GM06990 (cell line): ENCODE results near the gene TENM3.

Source experiments
- DNase-seq: peaks from one replicate; pipeline ENCODE4 v3.0.0-alpha.2; 2011; ENCODE audit not compliant: insufficient read length; ENCODE audit errors: extremely low read depth
- H3K27me3 ChIP-seq: replicated peaks from 2 replicates; pipeline ENCODE4 v1.6.0; 2011; ENCODE audit warnings: low read length; ENCODE audit not compliant: control insufficient read depth, insufficient read depth
- H3K36me3 ChIP-seq: 2 replicates; pipeline ENCODE4 v1.5.1; 2011; ENCODE audit warnings: low read length; ENCODE audit not compliant: control insufficient read depth, insufficient read depth
- H3K4me3 ChIP-seq: replicated peaks from 2 replicates; pipeline ENCODE4 v1.5.1; 2011; ENCODE audit warnings: low read depth, mild to moderate bottlenecking, control low read depth, low read length
- CTCF ChIP-seq: IDR thresholded peaks from 2 replicates; pipeline ENCODE4 v1.5.1; 2011; ENCODE audit warnings: low read length, control low read depth, mild to moderate bottlenecking, inconsistent platforms; ENCODE audit not compliant: insufficient read depth, poor library complexity, severe bottlenecking

Gene TENM3

GRCh38 chr4:182449186-182449929, 206.2 kb downstream of the TENM3 start:
- DNase-seq, result no peak
- H3K36me3 ChIP-seq, result no peaks in the 10 kb centered on the region
- no peak for TF ChIP-seq CTCF
- no peak overlapping the region for H3K4me3 ChIP-seq
- H3K27me3 ChIP-seq, result no peaks in the 10 kb centered on the region; the same call in 1 of the 2 replicates

- DNase-seq, result no peak
- H3K36me3 ChIP-seq, result no peaks in the 10 kb centered on the region
- H3K27me3 ChIP-seq, result no peaks in the 10 kb centered on the region; the same call in 1 of the 2 replicates
- H3K4me3 ChIP-seq, result no peak overlapping the region
- TF ChIP-seq CTCF, result no peak
Observed at GRCh38 chr4:182449930-182450439, 206.8 kb downstream of the TENM3 start.

- no peaks in the 10 kb centered on the region; the same call in 1 of the 2 replicates for H3K27me3 ChIP-seq
- no peak for TF ChIP-seq CTCF
- no peak for DNase-seq
- H3K36me3 ChIP-seq, result no peaks in the 10 kb centered on the region
- no peak overlapping the region for H3K4me3 ChIP-seq
Observed at GRCh38 chr4:182451441-182451840, 208.2 kb downstream of the TENM3 start.

- H3K36me3 ChIP-seq, result no peaks in the 10 kb centered on the region
- DNase-seq, result no peak
- TF ChIP-seq CTCF, result no peak
- no peak overlapping the region for H3K4me3 ChIP-seq
- no peaks in the 10 kb centered on the region; the same call in 1 of the 2 replicates for H3K27me3 ChIP-seq
Observed at GRCh38 chr4:182453830-182454229, 210.6 kb downstream of the TENM3 start.

GRCh38 chr4:182454440-182455013, 211.3 kb downstream of the TENM3 start:
- no peak overlapping the region for H3K4me3 ChIP-seq
- no peaks in the 10 kb centered on the region; the same call in 1 of the 2 replicates for H3K27me3 ChIP-seq
- no peaks in the 10 kb centered on the region for H3K36me3 ChIP-seq
- no peak for DNase-seq
- TF ChIP-seq CTCF, result no peak
